ENCODE data around the gene HYCC1. TPM values are rescaled to one million over a fixed set of nuclear protein-coding genes. Genes with fewer than 3 reads are reported as not detected.
A peak's percentile ranks its signal among the peaks of the same experiment; 100 is the strongest.

HYCC1 gene
- total RNA-seq, result 10 to 100 TPM in 5 of 6 experiments, 1 to 10 TPM in 1; 8.1 to 15.4 (median 13.9) TPM
- long read RNA-seq, partial matches to known transcripts, result 1 of 2 reads
- long read RNA-seq, other reads (novel, unspliced or antisense), result 0 of 2 reads

DNA sequence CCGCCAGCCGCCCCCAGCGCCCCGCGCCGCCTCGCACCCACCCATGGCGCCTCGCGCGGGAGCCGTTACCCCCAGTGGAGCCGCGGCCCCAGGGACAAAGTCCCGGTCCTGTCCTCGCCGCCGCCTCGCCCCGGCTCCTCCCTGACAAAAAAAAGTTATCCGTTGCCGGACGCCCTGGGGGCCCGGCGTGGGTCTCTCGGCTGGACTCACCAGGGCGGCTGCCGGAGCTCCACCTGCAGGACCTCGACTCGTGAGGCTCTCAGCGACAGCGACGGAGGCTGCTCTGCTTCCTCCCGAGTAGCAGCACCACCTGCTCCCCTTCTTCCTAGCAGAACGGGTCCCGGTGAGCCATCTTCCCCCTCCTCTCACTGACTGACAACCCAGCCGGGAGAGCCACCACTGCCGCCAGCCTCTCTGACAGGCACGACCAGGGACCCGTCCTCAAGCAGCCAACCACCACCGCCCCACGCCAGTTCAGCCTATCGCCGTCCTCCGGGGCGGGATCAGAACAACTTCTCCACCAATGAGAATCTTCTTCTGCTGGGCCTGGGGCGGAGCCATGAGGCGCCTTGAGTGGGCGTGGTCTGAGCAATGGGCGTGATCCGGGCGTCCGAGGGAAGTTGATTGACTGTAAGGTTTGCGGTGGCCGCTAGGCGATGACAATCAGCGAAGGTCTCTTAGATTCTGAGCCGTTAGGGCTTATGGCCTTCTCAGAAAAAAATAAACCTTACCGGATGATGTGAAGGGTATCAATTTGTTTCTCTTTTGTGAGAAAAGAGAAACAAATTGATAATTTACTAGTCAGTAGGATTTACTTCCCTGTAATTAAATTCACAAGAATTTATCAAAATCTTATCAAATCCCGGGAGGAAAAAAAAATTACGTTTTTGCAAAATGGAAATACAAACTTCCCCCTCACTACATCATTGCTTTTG is at the start of gene HYCC1:
TSS of gene HYCC1 (minus strand) at position 416 of the 935 bp plus-strand sequence. CDS start 23,019 bp downstream, outside the sequence.
- no peaks in the 10 kb centered on the region for H3K36me3 ChIP-seq
- no peaks in the 10 kb centered on the region for H3K27me3 ChIP-seq
- peaks cover 0 to 23% (median 3%) of the 10 kb centered on the region in 4 donors for H3K4me1 ChIP-seq
- peak; percentile 98 for TF ChIP-seq POLR2A (IDR thresholded peaks at IDR 0.05)
- TF ChIP-seq, protein P1, sequence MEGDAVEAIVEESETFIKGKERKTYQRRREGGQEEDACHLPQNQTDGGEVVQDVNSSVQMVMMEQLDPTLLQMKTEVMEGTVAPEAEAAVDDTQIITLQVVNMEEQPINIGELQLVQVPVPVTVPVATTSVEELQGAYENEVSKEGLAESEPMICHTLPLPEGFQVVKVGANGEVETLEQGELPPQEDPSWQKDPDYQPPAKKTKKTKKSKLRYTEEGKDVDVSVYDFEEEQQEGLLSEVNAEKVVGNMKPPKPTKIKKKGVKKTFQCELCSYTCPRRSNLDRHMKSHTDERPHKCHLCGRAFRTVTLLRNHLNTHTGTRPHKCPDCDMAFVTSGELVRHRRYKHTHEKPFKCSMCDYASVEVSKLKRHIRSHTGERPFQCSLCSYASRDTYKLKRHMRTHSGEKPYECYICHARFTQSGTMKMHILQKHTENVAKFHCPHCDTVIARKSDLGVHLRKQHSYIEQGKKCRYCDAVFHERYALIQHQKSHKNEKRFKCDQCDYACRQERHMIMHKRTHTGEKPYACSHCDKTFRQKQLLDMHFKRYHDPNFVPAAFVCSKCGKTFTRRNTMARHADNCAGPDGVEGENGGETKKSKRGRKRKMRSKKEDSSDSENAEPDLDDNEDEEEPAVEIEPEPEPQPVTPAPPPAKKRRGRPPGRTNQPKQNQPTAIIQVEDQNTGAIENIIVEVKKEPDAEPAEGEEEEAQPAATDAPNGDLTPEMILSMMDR (IDR thresholded peaks at IDR 0.05), result peak; percentile 54 to 75 (median 56)
- H3K9me3 ChIP-seq, result no peaks in the 10 kb centered on the region
- peak; percentile 98 to 100 (median 98) for ATAC-seq
- 3% methylated on average over 20 of the region's 61 CpGs for WGBS (ENCODE audit: insufficient coverage, low coverage, low lambda C conversion rate, missing lambda C conversion rate)
- intact Hi-C loops (cut with DNase I), result no loop called here
- peak within 1 kb of the TSS; percentile 51 to 69 (median 60) for H3K27ac ChIP-seq
- peak within 1 kb of the TSS; percentile 82 to 83 (median 83) for H3K4me3 ChIP-seq
- DNase-seq, result peak; percentile 99

DNA sequence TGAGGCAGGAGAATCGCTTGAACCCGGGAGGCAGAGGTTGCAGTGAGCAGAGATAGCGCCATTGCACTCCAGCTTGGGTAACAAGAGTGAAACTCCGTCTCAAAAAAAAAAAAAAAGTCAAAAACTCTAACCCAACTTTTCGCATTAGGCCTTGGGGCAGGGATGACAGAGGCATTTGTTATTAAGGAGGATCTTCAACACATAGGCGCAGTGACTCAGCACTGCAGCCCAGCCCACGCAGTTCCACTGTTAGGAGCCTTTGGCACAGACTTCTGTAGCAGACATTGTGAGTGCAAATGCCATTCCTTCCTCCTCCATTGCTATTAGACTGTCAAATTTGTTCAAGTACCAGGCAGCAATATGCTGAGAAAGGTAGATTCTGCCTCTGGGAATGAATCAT is 48.5 kb upstream of the HYCC1 start:
- Histone ChIP-seq H3K36me3 (no peaks in the 10 kb centered on the region), H3K4me3 (no peak overlapping the region), H3K9me3 (no peaks in the 10 kb centered on the region), H3K27me3 (no peaks in the 10 kb centered on the region), H3K4me1 (no peaks in the 10 kb centered on the region), H3K27ac (no peak overlapping the region)
- WGBS (ENCODE audit: insufficient coverage, low coverage, low lambda C conversion rate, missing lambda C conversion rate), result 88% methylated on average over 4 of the region's 7 CpGs
- no peak for DNase-seq
- TF ChIP-seq, protein P1 (IDR thresholded peaks at IDR 0.05), result no peak
- TF ChIP-seq POLR2A (IDR thresholded peaks at IDR 0.05), result no peak
- intact Hi-C loops (cut with DNase I), result no loop called here
- ATAC-seq, result no peak

DNA sequence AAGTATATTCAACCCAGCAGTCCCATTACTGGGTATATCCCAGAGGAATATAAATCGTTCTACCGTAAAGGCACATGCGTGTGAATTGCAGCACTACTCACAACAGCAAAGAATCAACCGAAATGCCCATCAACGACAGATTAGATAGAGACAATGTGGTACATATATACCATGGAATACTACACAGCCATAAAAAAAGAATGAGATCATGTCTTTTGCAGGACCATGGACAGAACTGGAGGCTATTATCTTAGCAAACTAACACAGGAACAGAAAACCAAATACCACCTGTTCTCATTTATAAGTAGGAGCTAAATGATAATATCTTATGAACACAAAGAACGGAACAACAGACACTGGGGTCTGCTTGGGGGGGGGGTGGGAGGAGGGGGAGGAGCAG is 47.4 kb upstream of the HYCC1 start:
- no peak for DNase-seq
- H3K36me3 ChIP-seq, result no peaks in the 10 kb centered on the region
- no peaks in the 10 kb centered on the region for H3K4me1 ChIP-seq
- TF ChIP-seq, protein P1 (IDR thresholded peaks at IDR 0.05), result no peak
- TF ChIP-seq POLR2A (IDR thresholded peaks at IDR 0.05), result no peak
- 95% methylated on average over 4 of the region's 6 CpGs for WGBS (ENCODE audit: insufficient coverage, low coverage, low lambda C conversion rate, missing lambda C conversion rate)
- H3K27ac ChIP-seq, result no peak overlapping the region
- H3K9me3 ChIP-seq, result no peaks in the 10 kb centered on the region
- no peaks in the 10 kb centered on the region for H3K27me3 ChIP-seq
- no peak overlapping the region for H3K4me3 ChIP-seq
- intact Hi-C loops (cut with DNase I), result no loop called here
- ATAC-seq, result no peak

DNA sequence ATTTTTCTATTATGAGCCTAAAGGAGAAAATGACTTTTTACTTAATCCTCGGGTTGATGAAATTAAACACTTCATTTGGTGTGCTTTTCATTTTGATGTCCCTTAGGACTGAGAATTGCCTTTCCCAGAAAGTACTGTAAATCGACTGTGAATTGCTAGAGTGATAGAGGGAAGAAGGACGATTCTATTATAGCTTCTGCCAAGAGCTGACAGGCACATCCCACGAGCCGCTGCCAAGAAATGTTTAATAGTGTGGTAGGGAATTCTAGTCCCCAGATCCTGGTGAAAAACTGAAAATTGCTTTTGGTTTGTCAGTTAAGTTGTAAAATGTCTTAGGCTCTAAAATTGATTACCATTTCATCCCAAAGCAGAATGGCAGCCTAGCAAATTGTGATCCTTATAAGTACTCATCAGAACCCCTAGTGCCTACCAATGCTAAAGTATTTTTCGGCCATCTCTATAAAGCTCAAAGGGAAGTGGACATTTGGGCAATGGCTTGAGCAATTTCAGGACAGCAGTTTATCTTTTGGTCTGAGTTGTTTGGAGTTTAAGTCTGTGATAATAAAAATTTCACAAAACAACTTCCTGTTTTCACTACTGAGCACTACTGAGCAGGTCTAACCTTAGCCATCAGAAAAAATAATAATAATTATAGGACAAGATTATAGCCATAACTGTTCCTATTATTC is 44.6 kb upstream of the HYCC1 start:
- H3K27me3 ChIP-seq, result no peaks in the 10 kb centered on the region
- DNase-seq (no peak), ATAC-seq (no peak)
- intact Hi-C loops (cut with DNase I), result loop anchor here in 1 of 2 donors (10.0 kb wide), 1 partner anchor 504 kb away; no protein-coding TSS in a partner anchor
- H3K27ac ChIP-seq, result no peak overlapping the region
- no peaks in the 10 kb centered on the region for H3K4me1 ChIP-seq
- H3K36me3 ChIP-seq, result no peaks in the 10 kb centered on the region
- H3K9me3 ChIP-seq, result no peaks in the 10 kb centered on the region
- H3K4me3 ChIP-seq, result no peak overlapping the region
- WGBS (ENCODE audit: insufficient coverage, low coverage, low lambda C conversion rate, missing lambda C conversion rate), result 42% methylated on average over 6 of the region's 6 CpGs
- no peak for TF ChIP-seq POLR2A (IDR thresholded peaks at IDR 0.05)
- TF ChIP-seq, protein P1 (IDR thresholded peaks at IDR 0.05), result no peak
